NB4 (cell line): Measurements from ENCODE around the gene TTC22.
"Not testable (repeated sequence)": the region's sequence is repeated elsewhere in the genome, so short reads cannot be mapped to it uniquely, and the experiment has no call there.

ENCODE experiments used
- DNase-seq: peaks from one replicate; pipeline ENCODE4 v3.0.0; 2010; ENCODE audit warnings: low read depth
- H3K4me3 ChIP-seq: one replicate; pipeline ENCODE4 v1.5.1; 2011; ENCODE audit warnings: mild to moderate bottlenecking, low read depth, low read length, moderate library complexity
- CTCF ChIP-seq: IDR thresholded peaks from one replicate; pipeline ENCODE4 v1.5.1; 2012; ENCODE audit warnings: low read depth, low read length
- MAX ChIP-seq: IDR thresholded peaks from 2 replicates; pipeline ENCODE4 v1.6.1; 2011; ENCODE audit warnings: low read depth, low read length
- MYC ChIP-seq: IDR thresholded peaks from 2 replicates; pipeline ENCODE4 v1.6.1; 2011; ENCODE audit warnings: low read depth, low read length
- POLR2A ChIP-seq: IDR thresholded peaks from 2 replicates; pipeline ENCODE4 v1.6.1; 2011; ENCODE audit warnings: mild to moderate bottlenecking; ENCODE audit not compliant: insufficient read length; ENCODE audit errors: extremely low read depth

TTC22 gene

DNA sequence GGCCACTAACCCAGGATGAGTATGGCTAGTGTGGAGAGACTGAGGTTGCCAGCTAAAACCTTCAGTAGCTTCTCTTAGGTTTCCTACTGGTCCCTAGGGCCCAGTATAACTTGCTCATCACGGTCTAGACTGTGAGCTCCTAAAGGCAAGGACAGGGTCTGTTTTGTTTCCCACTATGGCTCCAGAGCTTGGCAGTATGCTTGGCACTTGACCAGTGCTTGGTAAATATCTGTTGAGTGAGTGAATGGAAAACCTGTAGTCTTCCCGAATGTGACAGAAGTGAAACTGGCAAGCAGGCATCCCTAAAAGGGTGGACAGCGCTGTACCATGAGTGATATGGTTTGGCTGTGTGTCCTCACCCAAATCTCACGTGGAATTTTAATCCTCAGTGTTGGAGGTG is 23.7 kb downstream of the TTC22 start:
- no peak for TF ChIP-seq MYC
- TF ChIP-seq POLR2A, result no peak
- no peak for TF ChIP-seq CTCF
- TF ChIP-seq MAX, result no peak
- H3K4me3 ChIP-seq, result no peak overlapping the region
- peak; percentile 47 for DNase-seq

GRCh38 chr1:54777011-54777410 is 24.1 kb downstream of the TTC22 start:
- no peak for DNase-seq
- no peak overlapping the region for H3K4me3 ChIP-seq
- TF ChIP-seq MAX (no peak), CTCF (no peak), POLR2A (no peak), MYC (no peak)

DNA sequence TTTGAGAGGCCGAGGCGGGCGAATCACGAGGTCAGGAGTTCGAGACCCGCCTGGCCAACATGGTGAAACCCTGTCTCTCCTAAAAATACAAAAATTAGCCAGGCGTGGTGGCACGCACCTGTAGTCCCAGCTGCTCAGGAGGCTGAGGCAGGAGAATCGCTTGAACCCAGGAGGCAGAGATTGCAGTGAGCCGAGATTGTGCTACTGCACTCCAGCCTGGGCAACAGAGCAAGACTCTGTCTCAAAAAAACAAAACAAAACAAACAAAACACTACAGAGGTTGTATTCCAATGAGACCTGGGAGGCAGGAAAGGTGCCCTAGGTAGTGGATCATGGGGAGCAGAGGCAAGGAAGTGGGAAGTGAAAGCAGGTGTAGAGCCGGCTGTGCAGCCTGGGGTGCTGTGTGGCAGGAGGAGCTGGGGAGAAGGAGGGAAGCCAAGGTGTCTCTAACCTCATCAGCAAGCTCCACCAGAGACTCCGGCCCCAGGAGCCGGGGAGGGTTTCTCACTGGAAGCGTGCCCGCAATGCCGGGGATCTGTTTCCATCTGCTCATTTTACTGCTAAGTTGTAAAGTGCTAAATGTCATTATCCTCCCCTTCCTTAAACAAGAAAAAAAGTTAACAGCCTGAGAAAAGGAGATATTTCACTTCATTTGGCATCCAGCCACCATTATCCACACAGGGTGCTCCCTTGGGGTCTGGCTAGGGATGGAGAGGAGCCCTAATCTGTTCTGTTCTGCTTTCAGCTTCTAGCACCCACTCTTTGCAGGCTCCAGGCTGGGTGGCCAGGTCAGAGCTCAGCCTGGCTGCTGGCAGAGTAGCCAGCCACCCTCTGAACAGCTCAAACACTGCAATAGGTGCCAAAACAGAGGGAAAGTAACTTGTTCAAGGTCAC is 25.0 kb downstream of the TTC22 start:
- H3K4me3 ChIP-seq, DNase-seq: not testable (repeated sequence)

GRCh38 chr1:54774820-54775498 is 26.2 kb downstream of the TTC22 start:
- DNase-seq, result peak; percentile 35
- TF ChIP-seq POLR2A (no peak), CTCF (no peak), MAX (no peak), MYC (no peak)
- no peak overlapping the region for H3K4me3 ChIP-seq

GRCh38 chr1:54772951-54773350 is 28.2 kb downstream of the TTC22 start:
- DNase-seq, result no peak
- no peak overlapping the region for H3K4me3 ChIP-seq
- TF ChIP-seq MAX (no peak), POLR2A (no peak), MYC (no peak), CTCF (no peak)

GRCh38 chr1:54768093-54768492 is 33.0 kb downstream of the TTC22 start:
- H3K4me3 ChIP-seq, result no peak overlapping the region
- TF ChIP-seq CTCF (no peak), MYC (no peak), MAX (no peak), POLR2A (no peak)
- DNase-seq, result peak; percentile 34
